GM03348 (cell line): Measurements from ENCODE around the gene FCSK.
"Not testable (repeated sequence)": the region's sequence is repeated elsewhere in the genome, so short reads cannot be mapped to it uniquely, and the experiment has no call there.

Experiments
- DNase-seq: peaks from one replicate; pipeline ENCODE4 v3.0.0; 2012; ENCODE audit warnings: low spot score

Gene FCSK

DNA sequence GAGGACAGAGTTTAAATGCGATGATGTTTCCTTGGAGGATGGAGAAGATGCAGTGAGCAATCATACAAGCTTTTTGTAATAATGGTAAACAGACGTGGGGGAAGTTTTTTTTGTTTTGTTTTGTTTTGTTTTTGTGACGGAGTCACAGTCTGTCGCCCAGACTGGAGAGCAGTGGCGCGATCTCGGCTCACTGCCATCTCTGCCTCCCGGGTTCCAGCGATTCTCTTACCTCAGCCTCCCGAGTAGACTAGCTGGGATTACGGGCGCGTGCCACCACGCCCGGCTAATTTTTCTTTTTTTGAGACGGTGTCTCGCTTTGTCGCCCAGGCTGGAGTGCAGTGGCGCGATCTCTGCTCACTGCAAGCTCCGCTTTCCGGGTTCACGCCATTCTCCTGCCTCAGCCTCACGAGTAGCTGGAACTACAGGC lies 70.0 kb downstream of the FCSK start:
- not testable (repeated sequence) for DNase-seq

DNA sequence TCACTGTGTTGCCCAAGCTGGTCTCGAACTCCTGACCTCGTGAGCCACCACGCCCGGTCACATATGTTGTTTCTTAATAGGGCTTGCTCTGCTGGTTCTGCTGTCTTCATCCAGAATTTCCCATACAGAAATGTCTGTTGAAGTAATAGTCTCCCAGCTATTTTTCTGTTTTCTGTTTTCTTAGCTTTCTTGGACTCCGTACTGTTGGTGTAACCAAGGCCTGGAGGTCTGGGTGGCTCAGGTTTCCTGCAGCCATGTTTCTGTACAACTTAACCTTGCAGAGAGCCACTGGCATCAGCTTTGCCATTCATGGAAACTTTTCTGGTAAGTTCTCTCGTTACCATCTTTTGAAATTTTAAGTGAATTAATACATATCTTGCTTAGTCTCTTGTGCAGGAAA lies 72.0 kb downstream of the FCSK start:
- no peak for DNase-seq

DNA sequence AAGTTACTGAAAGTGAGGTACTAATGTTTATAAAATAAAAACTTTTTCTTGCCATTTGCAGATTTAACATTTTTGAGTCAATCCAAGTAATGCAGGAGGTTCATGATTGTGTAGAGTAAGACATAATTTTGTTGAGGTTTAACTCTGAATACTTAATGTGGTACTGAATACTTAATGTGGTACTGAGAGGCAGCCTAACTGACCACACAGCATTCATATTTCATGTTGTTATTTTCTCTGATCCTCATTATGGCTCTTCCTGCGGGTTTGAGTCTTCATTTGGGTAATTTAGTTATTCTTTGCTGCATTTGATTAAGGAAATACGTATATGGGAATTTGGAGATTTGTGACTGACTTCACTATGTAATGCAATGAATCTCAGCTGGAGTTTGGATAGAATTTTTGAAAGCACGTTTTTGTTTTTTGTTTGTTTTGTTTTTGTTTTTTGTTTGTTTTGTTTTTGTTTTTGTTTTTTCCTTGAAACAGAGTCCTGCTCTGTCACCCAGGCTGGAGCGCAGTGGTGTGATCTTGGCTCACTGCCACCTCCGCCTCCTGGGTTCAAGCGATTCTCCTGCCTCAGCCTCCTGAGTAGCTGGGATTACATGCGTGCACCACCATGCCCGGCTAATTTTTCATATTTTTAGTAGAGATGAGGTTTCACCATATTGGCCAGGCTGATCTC lies 73.1 kb downstream of the FCSK start:
- DNase-seq = no peak

DNA sequence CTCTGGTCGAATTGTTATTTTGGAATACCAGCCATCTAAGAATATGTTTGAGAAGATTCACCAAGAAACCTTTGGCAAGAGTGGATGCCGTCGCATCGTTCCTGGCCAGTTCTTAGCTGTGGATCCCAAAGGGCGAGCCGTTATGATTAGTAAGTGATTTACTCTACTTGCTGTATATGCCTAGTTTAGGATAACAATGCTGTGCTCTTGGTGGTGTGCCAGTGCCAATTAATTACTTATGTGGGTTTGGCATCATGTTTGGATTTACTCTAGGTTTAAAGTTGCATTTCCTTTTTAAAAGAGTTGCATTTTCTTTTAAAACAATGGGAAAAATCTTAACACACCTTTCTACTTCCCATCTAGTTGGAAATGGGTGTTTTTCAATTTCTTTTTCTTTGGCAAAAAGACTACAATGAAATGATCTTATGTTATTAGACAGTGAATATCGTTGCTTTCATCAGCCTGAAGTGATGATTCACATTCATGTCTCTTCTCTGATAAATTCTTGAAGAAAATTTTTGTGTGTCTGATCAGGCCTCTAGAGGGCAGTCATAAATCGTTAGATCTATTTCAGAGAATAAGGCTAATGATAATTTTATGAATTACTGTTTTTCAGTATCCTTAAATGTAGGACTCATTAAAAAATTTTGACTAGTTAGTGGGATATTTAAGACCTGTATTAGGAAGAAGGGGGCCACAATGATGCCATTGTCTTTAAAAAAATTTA lies 74.8 kb downstream of the FCSK start:
- peak; percentile 78 for DNase-seq
